Stimulated activated CD4-positive, alpha-beta T cell treated with anti-CD3 and anti-CD28 coated beads, Interleukin-4, amount 100 ng/mL, for 1 hour (primary cell): ENCODE data around the gene CILP.

Source experiments
- DNase-seq: peaks from one replicate; pipeline ENCODE4 v3.0.0-alpha.2; 2020

The CILP gene

GRCh38 chr15:65221697-65222096 is 10.4 kb upstream of the CILP start:
- DNase-seq = no peak

GRCh38 chr15:65219137-65219536 is 7.9 kb upstream of the CILP start:
- DNase-seq = no peak

- DNase-seq = no peak
Measured at GRCh38 chr15:65217526-65218482, 6.5 kb upstream of the CILP start.

- no peak for DNase-seq
Measured at GRCh38 chr15:65215496-65215895, 4.2 kb upstream of the CILP start.

GRCh38 chr15:65214010-65214409 is 2.7 kb upstream of the CILP start:
- DNase-seq = no peak

- no peak for DNase-seq
Measured at GRCh38 chr15:65213241-65213640, 2.0 kb upstream of the CILP start.

GRCh38 chr15:65212097-65212496 is 824 bp upstream of the CILP start:
- DNase-seq = peak; percentile 29

- no peak for DNase-seq
Measured at GRCh38 chr15:65211482-65211982, 259 bp upstream of the CILP start.

GRCh38 chr15:65209701-65210643 is 1.3 kb downstream of the CILP start:
- DNase-seq = no peak

GRCh38 chr15:65208647-65209046 is 2.6 kb downstream of the CILP start:
- no peak for DNase-seq

GRCh38 chr15:65207280-65207840 is 3.9 kb downstream of the CILP start:
- DNase-seq = no peak

- DNase-seq = no peak
Measured at GRCh38 chr15:65206750-65207149, 4.5 kb downstream of the CILP start.

GRCh38 chr15:65204931-65205660 is 6.2 kb downstream of the CILP start:
- no peak for DNase-seq

GRCh38 chr15:65204236-65204930 is 6.9 kb downstream of the CILP start:
- no peak for DNase-seq

- no peak for DNase-seq
Measured at GRCh38 chr15:65201918-65202317, 9.4 kb downstream of the CILP start.

GRCh38 chr15:65198571-65198970 is 12.7 kb downstream of the CILP start:
- no peak for DNase-seq

GRCh38 chr15:65197337-65197645 is 14.0 kb downstream of the CILP start:
- DNase-seq = no peak

GRCh38 chr15:65196637-65197336 is 14.5 kb downstream of the CILP start:
- DNase-seq = no peak

GRCh38 chr15:65195548-65195923 is 15.7 kb downstream of the CILP start:
- DNase-seq = no peak

- no peak for DNase-seq
Measured at GRCh38 chr15:65194826-65195547, 16.3 kb downstream of the CILP start.

- no peak for DNase-seq
Measured at GRCh38 chr15:65192016-65192415, 19.3 kb downstream of the CILP start.
